Transverse colon (tissue), 4 donors: ENCODE measurements around the gene APBA3. TPM values are rescaled to one million over a fixed set of nuclear protein-coding genes. Genes with fewer than 3 reads are reported as not detected.

ENCODE experiments used
- DNase-seq: peaks from one replicate; pipeline ENCODE4 v3.0.0-alpha.2; 2019
- H3K27ac ChIP-seq, 4 donors: fragments of 200-600 bp; sonication (generic); 2 replicates each; pipeline ENCODE4 v1.5.1; 2016 to 2018; ENCODE audit warnings: inconsistent platforms in 4 of 4
- H3K27me3 ChIP-seq: fragments of 200-600 bp; sonication (generic); 2 replicates; pipeline ENCODE4 v1.5.1; 2017; ENCODE audit warnings: inconsistent platforms
- H3K36me3 ChIP-seq, 4 donors: fragments of 200-600 bp; sonication (generic); 2 replicates each; pipeline ENCODE4 v1.5.1; 2017 to 2019; ENCODE audit warnings: inconsistent platforms in 4 of 4
- H3K4me1 ChIP-seq, 4 donors: fragments of 200-600 bp; sonication (generic); 2 replicates each; pipeline ENCODE4 v1.5.1; 2017 to 2020; ENCODE audit warnings: inconsistent platforms in 4 of 4
- H3K4me3 ChIP-seq, 4 donors: fragments of 200-600 bp; sonication (generic); 1 replicate in 1 of 4; 2 replicates in 3 of 4; pipeline versions ENCODE4 v1.5.1 to v1.6.1; 2017 to 2019; ENCODE audit warnings: inconsistent platforms in 4 of 4
- H3K9me3 ChIP-seq, 2 donors: fragments of 200-600 bp; sonication (generic); 2 replicates each; pipeline ENCODE4 v1.5.1; 2017 to 2019; ENCODE audit warnings: inconsistent platforms in 2 of 2
- EP300 ChIP-seq: sonication (generic); formaldehyde crosslinking; IDR thresholded peaks from one replicate; pipeline ENCODE4 v1.6.1; 2017; ENCODE audit warnings: antibody characterized with exemption, low read depth
- POLR2A ChIP-seq: fragments of 450-650 bp; IDR thresholded peaks from one replicate; pipeline ENCODE4 v1.6.1; 2016; ENCODE audit warnings: antibody characterized with exemption, mild to moderate bottlenecking, moderate library complexity
- POLR2AphosphoS5 ChIP-seq, 3 donors: sonication (generic); formaldehyde crosslinking; IDR thresholded peaks; one replicate each; pipeline ENCODE4 v1.6.1; 2016; ENCODE audit warnings: antibody characterized with exemption in 3 of 3
- WGBS, 2 donors: methylation state at CpG; one replicate each; pipeline ENCODE4 v1.1.5; 2018; ENCODE audit warnings: low coverage in 1 of 2; 5-methylcytosine and 5-hydroxymethylcytosine counted together
- in situ Hi-C, 4 donors: fragments of 200-750 bp; cut with MboI; loops; one replicate each; pipeline versions ENCODE4 v1.15.0 to v1.15.1; 2017; ENCODE audit warnings: low sequenced_read_pairs in 3 of 4, low pct_ligation_motif_present in 1 of 4, low pct_unique_long_range_greater_than_20kb in 1 of 4
- intact Hi-C: fragments of 100-400 bp; cut with DNase I; formaldehyde crosslinking; loops from one replicate; pipeline ENCODE4 v1.15.1; 2023; ENCODE audit warnings: low total_unique reads
- total RNA-seq, 4 donors: library from RNA; depleted of rRNA; stranded (reverse); fragments of >200 nt; gene quantifications; one replicate each; pipeline ENCODE4 v1.1.0, GENCODE V29; 2016
- TF ChIP-seq, protein P1 (sequence below), 5 experiments: fragments of 200-600 bp in 3 of 5; fragments of 450-650 bp in 2 of 5; sonication (generic) in 3 of 5; IDR thresholded peaks; 1 replicate in 2 of 5; 2 replicates in 3 of 5; pipeline ENCODE4 v1.5.1; 2016 to 2017; ENCODE audit warnings: antibody characterized with exemption in 5 of 5, inconsistent platforms in 3 of 5, mild to moderate bottlenecking in 2 of 5, moderate library complexity in 1 of 5

APBA3 gene
- total RNA-seq, 4 donors from 2014 or later: 24.0 to 284 (median 95.7) TPM

- no peak overlapping the region for H3K4me3 ChIP-seq
- TF ChIP-seq, protein P1, sequence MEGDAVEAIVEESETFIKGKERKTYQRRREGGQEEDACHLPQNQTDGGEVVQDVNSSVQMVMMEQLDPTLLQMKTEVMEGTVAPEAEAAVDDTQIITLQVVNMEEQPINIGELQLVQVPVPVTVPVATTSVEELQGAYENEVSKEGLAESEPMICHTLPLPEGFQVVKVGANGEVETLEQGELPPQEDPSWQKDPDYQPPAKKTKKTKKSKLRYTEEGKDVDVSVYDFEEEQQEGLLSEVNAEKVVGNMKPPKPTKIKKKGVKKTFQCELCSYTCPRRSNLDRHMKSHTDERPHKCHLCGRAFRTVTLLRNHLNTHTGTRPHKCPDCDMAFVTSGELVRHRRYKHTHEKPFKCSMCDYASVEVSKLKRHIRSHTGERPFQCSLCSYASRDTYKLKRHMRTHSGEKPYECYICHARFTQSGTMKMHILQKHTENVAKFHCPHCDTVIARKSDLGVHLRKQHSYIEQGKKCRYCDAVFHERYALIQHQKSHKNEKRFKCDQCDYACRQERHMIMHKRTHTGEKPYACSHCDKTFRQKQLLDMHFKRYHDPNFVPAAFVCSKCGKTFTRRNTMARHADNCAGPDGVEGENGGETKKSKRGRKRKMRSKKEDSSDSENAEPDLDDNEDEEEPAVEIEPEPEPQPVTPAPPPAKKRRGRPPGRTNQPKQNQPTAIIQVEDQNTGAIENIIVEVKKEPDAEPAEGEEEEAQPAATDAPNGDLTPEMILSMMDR (IDR thresholded peaks at IDR 0.05): no peak
- TF ChIP-seq EP300: no peak
- TF ChIP-seq POLR2AphosphoS5 (IDR thresholded peaks at IDR 0.05): no peak
- no peak for TF ChIP-seq POLR2A
- H3K27ac ChIP-seq: no peak overlapping the region
- in situ Hi-C loops (no loop called here), intact Hi-C loops (no loop called here)
- no peaks in the 10 kb centered on the region for H3K36me3 ChIP-seq
- H3K27me3 ChIP-seq: peaks cover 36% of the 10 kb centered on the region
- H3K4me1 ChIP-seq: peaks cover 0 to 8% (median 0%) of the 10 kb centered on the region in 4 donors
- 82 to 94% methylated on average over 1 of the region's 1 CpG for WGBS, 2 donors
- no peak for DNase-seq
- H3K9me3 ChIP-seq: peaks cover 17 to 20% of the 10 kb centered on the region in 2 donors
Observed at GRCh38 chr19:3782330-3782729, 20.8 kb upstream of the APBA3 start.

- Histone ChIP-seq H3K27ac (no peak overlapping the region), H3K4me3 (no peak overlapping the region), H3K36me3 (no peaks in the 10 kb centered on the region), H3K27me3 (peaks cover 29% of the 10 kb centered on the region), H3K4me1 (peaks cover 0 to 8% (median 0%) of the 10 kb centered on the region in 4 donors), H3K9me3 (peaks cover 17 to 20% of the 10 kb centered on the region in 2 donors)
- 97 to 100% methylated on average over 1 to 2 of the region's 2 CpGs for WGBS, 2 donors
- TF ChIP-seq EP300: no peak
- no peak for TF ChIP-seq POLR2A
- TF ChIP-seq, protein P1 (IDR thresholded peaks at IDR 0.05): no peak
- no peak for TF ChIP-seq POLR2AphosphoS5 (IDR thresholded peaks at IDR 0.05)
- intact Hi-C loops (no loop called here), in situ Hi-C loops (no loop called here)
- no peak for DNase-seq
Observed at GRCh38 chr19:3781603-3782002, 20.1 kb upstream of the APBA3 start.

GRCh38 chr19:3780786-3781304, 19.4 kb upstream of the APBA3 start:
- H3K4me1 ChIP-seq: peaks cover 0 to 6% (median 0%) of the 10 kb centered on the region in 4 donors
- intact Hi-C loops (no loop called here), in situ Hi-C loops (no loop called here)
- no peak for TF ChIP-seq POLR2AphosphoS5 (IDR thresholded peaks at IDR 0.05)
- no peak for TF ChIP-seq POLR2A
- TF ChIP-seq, protein P1 (IDR thresholded peaks at IDR 0.05): no peak
- no peak for TF ChIP-seq EP300
- DNase-seq: no peak
- H3K9me3 ChIP-seq: peaks cover 17 to 20% of the 10 kb centered on the region in 2 donors
- no peak overlapping the region for H3K27ac ChIP-seq
- WGBS, 2 donors: 20 to 79% methylated on average over 1 to 9 of the region's 9 CpGs
- H3K36me3 ChIP-seq: no peaks in the 10 kb centered on the region
- H3K27me3 ChIP-seq: peaks cover 21% of the 10 kb centered on the region
- no peak overlapping the region for H3K4me3 ChIP-seq

DNA sequence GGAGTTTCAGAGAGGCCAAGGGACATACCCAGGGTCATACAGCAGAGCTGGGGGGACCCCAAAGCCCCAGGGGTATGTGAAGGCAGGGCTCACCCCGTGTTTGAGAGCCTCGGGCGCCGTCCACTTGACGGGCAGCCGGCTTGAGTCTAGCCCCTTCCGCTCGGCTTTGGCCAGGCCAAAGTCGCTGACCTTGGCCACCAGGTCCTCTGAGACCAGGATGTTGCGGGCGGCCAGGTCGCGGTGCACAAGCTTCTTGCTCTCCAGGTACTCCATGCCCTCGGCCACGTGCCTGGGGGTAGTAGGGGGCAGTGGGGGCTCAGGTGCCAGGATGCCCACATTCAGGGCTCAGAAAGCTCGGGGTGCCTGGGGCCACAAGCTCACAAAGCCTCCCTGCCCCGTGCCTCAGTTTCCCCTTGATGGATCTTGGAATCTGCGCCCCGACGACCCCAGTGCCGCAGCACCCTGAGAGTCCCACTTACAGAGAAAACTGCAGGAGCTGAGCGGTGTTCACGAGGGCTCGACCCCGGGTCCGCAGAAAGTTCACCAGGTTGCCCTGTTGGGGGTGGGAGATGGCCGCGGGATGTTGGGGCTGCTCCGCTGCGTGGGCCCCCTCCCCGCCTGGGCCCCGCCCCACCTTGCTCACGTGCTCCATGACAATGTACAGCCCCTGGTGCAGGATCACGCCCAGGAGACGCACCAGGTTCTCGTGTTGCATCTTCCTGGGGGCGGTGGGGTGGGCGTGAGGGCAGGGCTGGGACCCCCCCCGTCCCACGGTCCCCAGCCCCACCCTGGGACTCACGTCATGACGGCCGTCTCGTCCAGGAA, 17.6 kb upstream of the APBA3 start:
- no peaks in the 10 kb centered on the region for H3K4me1 ChIP-seq
- TF ChIP-seq, protein P1 (IDR thresholded peaks at IDR 0.05): no peak
- TF ChIP-seq POLR2A (no peak), POLR2AphosphoS5 (IDR thresholded peaks at IDR 0.05) (no peak), EP300 (no peak)
- DNase-seq: no peak
- no peak overlapping the region for H3K4me3 ChIP-seq
- H3K27ac ChIP-seq: no peak overlapping the region
- peaks cover 4% of the 10 kb centered on the region for H3K27me3 ChIP-seq
- 81% methylated on average over 27 of the region's 44 CpGs; no CpG with 5 or more reads in 1 of the 2 donors for WGBS, 2 donors
- no peaks in the 10 kb centered on the region for H3K36me3 ChIP-seq
- intact Hi-C loops: no loop called here
- in situ Hi-C loops: no loop called here
- peaks cover 17 to 20% of the 10 kb centered on the region in 2 donors for H3K9me3 ChIP-seq
